ENCODE measurements around the gene HOXA11.

HOXA11 gene

GRCh38 chr7:27192546-27193334 lies 7.7 kb upstream of the HOXA11 start:
- no peak for DNase-seq

- no peak for DNase-seq
Observed at GRCh38 chr7:27191833-27192545, 7.0 kb upstream of the HOXA11 start.

- DNase-seq = no peak
Observed at GRCh38 chr7:27191161-27191731, 6.2 kb upstream of the HOXA11 start.

- no peak for DNase-seq
Observed at GRCh38 chr7:27189997-27190748, 5.1 kb upstream of the HOXA11 start.

GRCh38 chr7:27189295-27189996 lies 4.4 kb upstream of the HOXA11 start:
- no peak for DNase-seq

DNA sequence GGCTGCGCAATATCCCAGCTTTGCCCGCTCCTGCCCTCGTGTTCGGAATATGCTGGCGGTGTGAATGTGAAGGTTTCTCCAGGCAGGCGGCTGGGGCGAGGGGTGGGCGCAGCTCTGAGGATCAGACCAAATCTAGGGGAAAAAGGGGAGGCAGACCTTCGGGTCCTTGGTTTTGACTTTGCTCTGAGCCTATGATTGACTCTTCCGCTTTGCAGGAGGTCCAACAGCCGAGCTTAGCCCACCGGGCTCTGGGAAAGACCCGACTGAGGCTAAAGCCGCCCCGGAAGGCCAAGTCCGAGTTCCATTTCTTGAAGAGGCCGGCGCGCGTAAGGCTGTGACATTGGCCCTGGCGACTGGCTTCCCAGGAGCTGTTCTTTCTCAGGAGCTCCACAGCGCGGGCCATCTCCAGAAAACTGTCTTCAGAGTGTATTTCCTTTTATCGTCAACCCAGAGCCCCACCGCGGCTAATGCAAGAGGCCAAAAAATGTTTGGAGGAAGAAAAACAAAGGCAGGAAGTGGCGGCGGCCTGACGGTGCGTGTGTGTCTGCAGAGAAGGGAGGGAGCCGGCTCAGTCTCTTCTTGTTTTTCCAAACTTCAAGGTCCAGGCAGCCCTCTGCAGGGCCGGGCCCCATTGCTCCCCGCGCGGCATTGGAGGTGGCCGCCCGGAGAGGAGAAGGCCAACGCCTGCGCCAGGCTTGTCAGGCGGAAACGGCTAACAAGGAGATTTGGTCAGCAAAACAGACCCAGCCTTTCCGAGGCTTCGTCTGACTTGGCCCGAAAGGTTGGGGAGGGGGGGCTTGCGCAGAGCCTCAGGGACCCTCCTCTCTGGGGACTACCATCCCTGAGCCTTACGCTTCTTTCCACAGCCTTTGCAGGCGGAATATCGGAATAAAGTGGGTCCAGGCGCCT lies 3.6 kb upstream of the HOXA11 start:
- no peak for DNase-seq

- no peak for DNase-seq
Observed at GRCh38 chr7:27187475-27188385, 2.7 kb upstream of the HOXA11 start.

- no peak for DNase-seq
Observed at GRCh38 chr7:27186668-27187474, 1.8 kb upstream of the HOXA11 start.

DNA sequence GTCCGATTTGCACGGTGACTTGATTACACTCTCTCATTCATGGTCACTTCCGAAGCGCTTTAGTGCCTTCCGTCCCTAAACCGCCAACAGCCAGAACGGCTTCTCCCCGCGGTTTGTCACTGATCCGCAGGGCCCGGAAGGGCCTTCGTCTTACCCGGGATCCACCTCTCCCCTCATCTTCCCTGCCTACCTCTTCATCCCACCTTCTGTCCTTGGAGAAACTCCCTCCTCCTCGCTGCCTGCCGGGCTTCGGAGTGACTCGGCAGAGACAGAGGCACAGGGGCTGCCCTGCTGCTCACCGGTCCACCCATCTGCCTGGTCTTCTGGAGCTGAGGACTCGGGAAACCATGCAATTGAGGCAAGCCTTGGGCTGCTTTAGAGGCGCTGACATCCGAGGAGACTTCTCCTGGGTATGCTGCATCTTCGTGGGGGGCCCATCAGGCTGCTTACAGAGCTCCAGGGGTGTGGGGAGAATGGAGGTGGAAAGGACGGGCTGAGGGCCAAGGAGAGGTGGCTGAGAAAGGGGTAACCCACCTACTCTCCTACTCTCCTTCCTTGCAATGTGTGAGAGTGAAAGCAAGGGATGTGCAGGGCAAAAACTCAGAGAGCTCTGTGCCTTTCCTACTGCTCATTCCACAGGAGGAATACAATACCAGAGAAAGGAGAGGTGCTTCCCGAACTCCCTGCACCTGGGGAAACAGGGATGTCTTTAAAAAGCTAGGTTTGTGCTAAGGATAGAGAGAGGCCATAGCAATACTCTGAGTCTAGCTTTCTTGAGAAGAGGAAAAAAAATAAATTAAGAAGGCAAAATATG lies 1.0 kb upstream of the HOXA11 start:
- no peak for DNase-seq

DNA sequence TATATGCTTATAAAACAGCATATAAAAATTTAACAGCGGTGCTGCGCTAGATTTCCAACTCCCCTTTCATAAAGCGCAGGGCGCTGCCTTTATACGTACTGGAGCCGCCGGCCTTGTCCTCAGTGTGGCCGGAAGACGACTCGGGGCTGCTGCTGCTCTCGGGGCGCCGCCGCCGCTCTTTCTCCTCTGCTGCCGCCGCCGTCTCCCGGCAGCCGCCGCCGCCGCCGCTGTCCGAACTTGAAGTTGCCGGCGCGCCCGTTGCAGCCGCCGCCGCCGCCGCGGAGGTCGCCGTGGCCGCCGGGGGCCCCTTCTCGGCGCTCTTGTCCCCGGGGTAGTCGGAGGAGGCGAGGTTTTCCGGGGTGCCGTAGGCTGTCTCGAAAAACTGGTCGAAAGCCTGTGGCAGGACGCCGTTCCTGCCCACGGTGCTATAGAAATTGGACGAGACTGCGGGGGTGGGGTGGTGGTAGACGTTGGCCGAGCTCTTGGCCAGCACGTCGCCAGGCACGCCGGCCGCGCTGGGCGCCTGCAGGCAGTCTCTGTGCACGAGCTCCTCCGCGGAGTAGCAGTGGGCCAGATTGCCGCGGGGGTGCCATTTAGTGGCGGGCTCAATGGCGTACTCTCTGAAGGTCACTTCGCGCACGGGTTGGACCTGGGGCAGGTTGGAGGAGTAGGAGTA lies 557 bp downstream of the HOXA11 start:
- no peak for DNase-seq

- no peak for DNase-seq
Observed at GRCh38 chr7:27183682-27184336, 1.2 kb downstream of the HOXA11 start.

GRCh38 chr7:27182861-27183681 lies 2.0 kb downstream of the HOXA11 start:
- no peak for DNase-seq

- no peak for DNase-seq
Observed at GRCh38 chr7:27182285-27182841, 2.7 kb downstream of the HOXA11 start.

GRCh38 chr7:27181795-27182275 lies 3.2 kb downstream of the HOXA11 start:
- DNase-seq = no peak

- no peak for DNase-seq
Observed at GRCh38 chr7:27180431-27181420, 4.3 kb downstream of the HOXA11 start.
